ENCODE measurements around the gene GREB1.

GREB1 gene

DNA sequence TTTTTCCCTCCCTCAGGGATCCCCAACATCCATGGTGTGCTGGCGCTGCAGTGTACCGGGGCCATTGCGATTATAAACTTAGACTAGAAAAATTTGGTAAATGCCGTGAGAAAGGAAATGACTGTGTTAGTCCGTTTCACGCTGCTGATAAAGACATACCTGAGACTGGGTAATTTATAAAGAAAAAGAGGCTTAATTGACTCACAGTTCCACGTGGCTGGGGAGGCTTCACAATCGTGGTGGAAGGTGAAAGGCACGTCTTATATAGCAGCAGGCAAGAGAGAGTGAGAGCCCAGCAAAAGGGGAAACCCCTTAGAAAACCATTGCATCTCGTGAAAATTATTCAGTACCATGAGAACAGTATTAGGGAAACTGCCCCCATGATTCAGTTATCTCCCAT lies 91.8 kb downstream of the GREB1 start:
- Histone ChIP-seq H3K4me1 (ENCODE audit: control insufficient read depth in 1 of 2, insufficient read depth in 2 of 2, low read length in 2 of 2) (peaks cover 3% of the 10 kb centered on the region in 2 experiments), H2BK5ac (ENCODE audit: low read depth, low read length, poor library complexity) (no peak overlapping the region), H3K4me3 (ENCODE audit: low read depth, low read length) (no peak overlapping the region), H3K4me2 (ENCODE audit: low read length) (no peak overlapping the region), H3K23ac (ENCODE audit: low read length) (no peak overlapping the region), H3K18ac (ENCODE audit: low read length) (no peak overlapping the region), H2BK120ac (ENCODE audit: insufficient read depth, low read length, poor library complexity) (no peak overlapping the region), H3K27me3 (ENCODE audit: insufficient read depth, low read length) (no peaks in the 10 kb centered on the region), H4K8ac (ENCODE audit: low read depth, low read length) (no peak overlapping the region), H2BK12ac (ENCODE audit: low read length) (no peak overlapping the region), H3K79me2 (ENCODE audit: control insufficient read depth, insufficient read depth, low read length, poor library complexity) (no peaks in the 10 kb centered on the region), H2AFZ (ENCODE audit: insufficient read depth, low read length, poor library complexity) (no peak overlapping the region), H3K9ac (ENCODE audit: low read length) (no peak overlapping the region), H4K91ac (ENCODE audit: low read depth, low read length) (no peak overlapping the region), H3K36me3 (ENCODE audit: control insufficient read depth in 1 of 2, insufficient read depth in 2 of 2, low read length in 2 of 2) (peaks cover 5 to 12% of the 10 kb centered on the region in 2 experiments), H3K27ac (ENCODE audit: low read depth, low read length) (no peak overlapping the region), H3K9me3 (ENCODE audit: insufficient read depth, low read depth, low read length) (peaks cover 7% of the 10 kb centered on the region), H3K4ac (ENCODE audit: low read depth, low read length) (no peak overlapping the region), H2AK5ac (ENCODE audit: low read length) (no peak overlapping the region), H3K79me1 (ENCODE audit: low read length) (no peaks in the 10 kb centered on the region), H3K14ac (ENCODE audit: low read length) (no peak overlapping the region), H4K12ac (ENCODE audit: low read depth, low read length) (no peak overlapping the region)
- WGBS (ENCODE audit: extremely low coverage, insufficient coverage, insufficient read length), result no CpG with 5 or more reads among the region's 10 CpGs
- DNase-seq, result no peak

GRCh38 chr2:11628675-11629074 lies 94.8 kb downstream of the GREB1 start:
- H3K23ac ChIP-seq (ENCODE audit: low read length), result no peak overlapping the region
- no peak overlapping the region for H3K9ac ChIP-seq (ENCODE audit: low read length)
- no peak overlapping the region for H3K18ac ChIP-seq (ENCODE audit: low read length)
- no peak overlapping the region for H3K4me2 ChIP-seq (ENCODE audit: low read length)
- H3K4me3 ChIP-seq (ENCODE audit: low read depth, low read length), result no peak overlapping the region
- H3K9me3 ChIP-seq (ENCODE audit: insufficient read depth, low read depth, low read length), result peaks cover 9% of the 10 kb centered on the region
- H3K27ac ChIP-seq (ENCODE audit: low read depth, low read length), result no peak overlapping the region
- H2AK5ac ChIP-seq (ENCODE audit: low read length), result no peak overlapping the region
- H2BK12ac ChIP-seq (ENCODE audit: low read length), result no peak overlapping the region
- no CpG with 5 or more reads among the region's 9 CpGs for WGBS (ENCODE audit: extremely low coverage, insufficient coverage, insufficient read length)
- no peak for DNase-seq
- no peak overlapping the region for H4K12ac ChIP-seq (ENCODE audit: low read depth, low read length)
- no peak overlapping the region for H4K8ac ChIP-seq (ENCODE audit: low read depth, low read length)
- peaks cover 10 to 14% of the 10 kb centered on the region in 2 experiments for H3K36me3 ChIP-seq (ENCODE audit: control insufficient read depth in 1 of 2, insufficient read depth in 2 of 2, low read length in 2 of 2)
- H2AFZ ChIP-seq (ENCODE audit: insufficient read depth, low read length, poor library complexity), result no peak overlapping the region
- H3K79me2 ChIP-seq (ENCODE audit: control insufficient read depth, insufficient read depth, low read length, poor library complexity), result no peaks in the 10 kb centered on the region
- no peaks in the 10 kb centered on the region for H3K27me3 ChIP-seq (ENCODE audit: insufficient read depth, low read length)
- H2BK5ac ChIP-seq (ENCODE audit: low read depth, low read length, poor library complexity), result no peak overlapping the region
- H2BK120ac ChIP-seq (ENCODE audit: insufficient read depth, low read length, poor library complexity), result no peak overlapping the region
- H3K4ac ChIP-seq (ENCODE audit: low read depth, low read length), result no peak overlapping the region
- no peaks in the 10 kb centered on the region for H3K4me1 ChIP-seq (ENCODE audit: control insufficient read depth in 1 of 2, insufficient read depth in 2 of 2, low read length in 2 of 2)
- H4K91ac ChIP-seq (ENCODE audit: low read depth, low read length), result no peak overlapping the region
- H3K14ac ChIP-seq (ENCODE audit: low read length), result no peak overlapping the region
- H3K79me1 ChIP-seq (ENCODE audit: low read length), result no peaks in the 10 kb centered on the region

- Histone ChIP-seq H3K36me3 (ENCODE audit: control insufficient read depth in 1 of 2, insufficient read depth in 2 of 2, low read length in 2 of 2) (peaks cover 15 to 18% of the 10 kb centered on the region in 2 experiments), H3K18ac (ENCODE audit: low read length) (no peak overlapping the region), H2AFZ (ENCODE audit: insufficient read depth, low read length, poor library complexity) (no peak overlapping the region), H3K4ac (ENCODE audit: low read depth, low read length) (no peak overlapping the region), H4K12ac (ENCODE audit: low read depth, low read length) (no peak overlapping the region), H4K8ac (ENCODE audit: low read depth, low read length) (no peak overlapping the region), H3K9me3 (ENCODE audit: insufficient read depth, low read depth, low read length) (peaks cover 11% of the 10 kb centered on the region), H4K91ac (ENCODE audit: low read depth, low read length) (no peak overlapping the region), H3K27me3 (ENCODE audit: insufficient read depth, low read length) (no peaks in the 10 kb centered on the region), H3K4me3 (ENCODE audit: low read depth, low read length) (no peak overlapping the region), H2AK5ac (ENCODE audit: low read length) (no peak overlapping the region), H3K4me1 (ENCODE audit: control insufficient read depth in 1 of 2, insufficient read depth in 2 of 2, low read length in 2 of 2) (no peaks in the 10 kb centered on the region), H2BK120ac (ENCODE audit: insufficient read depth, low read length, poor library complexity) (no peak overlapping the region), H2BK5ac (ENCODE audit: low read depth, low read length, poor library complexity) (no peak overlapping the region), H3K14ac (ENCODE audit: low read length) (no peak overlapping the region), H3K79me1 (ENCODE audit: low read length) (no peaks in the 10 kb centered on the region), H2BK12ac (ENCODE audit: low read length) (no peak overlapping the region), H3K27ac (ENCODE audit: low read depth, low read length) (no peak overlapping the region), H3K79me2 (ENCODE audit: control insufficient read depth, insufficient read depth, low read length, poor library complexity) (no peaks in the 10 kb centered on the region), H3K4me2 (ENCODE audit: low read length) (no peak overlapping the region), H3K9ac (ENCODE audit: low read length) (no peak overlapping the region), H3K23ac (ENCODE audit: low read length) (no peak overlapping the region)
- no CpG with 5 or more reads among the region's 11 CpGs for WGBS (ENCODE audit: extremely low coverage, insufficient coverage, insufficient read length)
- no peak for DNase-seq
Measured at GRCh38 chr2:11629215-11629614, 95.4 kb downstream of the GREB1 start.

DNA sequence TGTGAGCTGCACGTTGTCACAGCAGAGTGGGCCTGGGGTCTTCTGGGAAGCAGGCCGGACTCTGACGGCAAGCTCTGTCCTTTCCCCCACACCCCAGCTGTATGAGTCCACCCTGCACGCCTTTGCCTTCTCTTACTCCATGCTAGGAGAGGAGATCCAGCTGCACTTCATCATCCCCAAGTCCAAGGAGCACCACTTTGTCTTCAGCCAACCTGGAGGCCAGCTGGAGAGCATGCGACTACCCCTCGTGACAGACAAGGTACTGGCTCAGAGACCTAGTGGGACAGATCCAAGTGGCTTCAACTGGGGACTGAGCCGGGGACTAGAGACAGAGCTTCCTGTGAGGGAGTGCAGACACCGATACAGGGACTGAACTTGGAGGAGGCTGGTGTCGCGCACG lies 96.0 kb downstream of the GREB1 start:
- Histone ChIP-seq H3K14ac (ENCODE audit: low read length) (no peak overlapping the region), H2BK12ac (ENCODE audit: low read length) (no peak overlapping the region), H3K4me1 (ENCODE audit: control insufficient read depth in 1 of 2, insufficient read depth in 2 of 2, low read length in 2 of 2) (no peaks in the 10 kb centered on the region), H3K36me3 (ENCODE audit: control insufficient read depth in 1 of 2, insufficient read depth in 2 of 2, low read length in 2 of 2) (peaks cover 15 to 20% of the 10 kb centered on the region in 2 experiments), H2BK5ac (ENCODE audit: low read depth, low read length, poor library complexity) (no peak overlapping the region), H4K12ac (ENCODE audit: low read depth, low read length) (no peak overlapping the region), H3K23ac (ENCODE audit: low read length) (no peak overlapping the region), H3K4me2 (ENCODE audit: low read length) (no peak overlapping the region), H3K79me2 (ENCODE audit: control insufficient read depth, insufficient read depth, low read length, poor library complexity) (no peaks in the 10 kb centered on the region), H3K9ac (ENCODE audit: low read length) (no peak overlapping the region), H3K27ac (ENCODE audit: low read depth, low read length) (no peak overlapping the region), H2BK120ac (ENCODE audit: insufficient read depth, low read length, poor library complexity) (no peak overlapping the region), H2AK5ac (ENCODE audit: low read length) (no peak overlapping the region), H3K18ac (ENCODE audit: low read length) (no peak overlapping the region), H3K27me3 (ENCODE audit: insufficient read depth, low read length) (no peaks in the 10 kb centered on the region), H4K8ac (ENCODE audit: low read depth, low read length) (no peak overlapping the region), H3K4ac (ENCODE audit: low read depth, low read length) (no peak overlapping the region), H4K91ac (ENCODE audit: low read depth, low read length) (no peak overlapping the region), H3K79me1 (ENCODE audit: low read length) (no peaks in the 10 kb centered on the region), H3K4me3 (ENCODE audit: low read depth, low read length) (no peak overlapping the region), H2AFZ (ENCODE audit: insufficient read depth, low read length, poor library complexity) (no peak overlapping the region), H3K9me3 (ENCODE audit: insufficient read depth, low read depth, low read length) (peaks cover 11% of the 10 kb centered on the region)
- no peak for DNase-seq
- WGBS (ENCODE audit: extremely low coverage, insufficient coverage, insufficient read length), result no CpG with 5 or more reads among the region's 11 CpGs

Data from trophoblast cell (in vitro differentiated cells and primary cell).